WTC11 (cell line): ENCODE results near the gene SLC22A15. TPM values are rescaled to one million over a fixed set of nuclear protein-coding genes. Genes with fewer than 3 reads are reported as not detected.
"Not testable (repeated sequence)": the region's sequence is repeated elsewhere in the genome, so short reads cannot be mapped to it uniquely, and the experiment has no call there.

Experiments
- ATAC-seq: fragments of 200-7000 bp; cut with Tn5 transposase; 2 replicates; pipeline ENCODE4 v1.10.0; 2021; ENCODE audit warnings: mild to moderate bottlenecking, moderate library complexity
- CTCF ChIA-PET: fragments of 300-600 bp; sonication (Branson Sonifier 250); formaldehyde crosslinking; loops from one replicate; lab custom pipeline; 2021; ENCODE audit warnings: antibody characterized with exemption; lab: Charles Lee
- POLR2A ChIA-PET: fragments of 350-600 bp; sonication (Branson Sonifier 250); formaldehyde crosslinking; loops from one replicate; lab custom pipeline; 2021; ENCODE audit warnings: antibody characterized with exemption; lab: Charles Lee
- DNase-seq: peaks from one replicate; pipeline ENCODE4 v3.0.0; 2021; ENCODE audit warnings: low spot score
- H3K27ac Mint-ChIP-seq: 2 replicates; pipeline ENCODE4 v1.8.0; 2021; ENCODE audit warnings: mixed read lengths
- H3K27me3 Mint-ChIP-seq: 2 replicates; pipeline ENCODE4 v1.8.0; 2021; ENCODE audit warnings: low read depth, mild to moderate bottlenecking, moderate library complexity, mixed read lengths
- H3K36me3 Mint-ChIP-seq: 2 replicates; pipeline ENCODE4 v1.8.0; 2021; ENCODE audit warnings: mixed read lengths
- H3K4me1 Mint-ChIP-seq: 2 replicates; pipeline ENCODE4 v1.8.0; 2022; ENCODE audit warnings: mixed read lengths
- H3K4me3 Mint-ChIP-seq: 2 replicates; pipeline ENCODE4 v1.8.0; 2021; ENCODE audit warnings: mild to moderate bottlenecking, moderate library complexity, mixed read lengths
- H3K9me3 Mint-ChIP-seq: 2 replicates; pipeline ENCODE4 v1.8.0; 2021; ENCODE audit warnings: mixed read lengths
- HMGA2 ChIP-seq: fragments of 250-450 bp; sonication (Bioruptor Pico); IDR thresholded peaks from 2 replicates; pipeline ENCODE4 v1.4.0; 2021; ENCODE audit warnings: mild to moderate bottlenecking, moderate library complexity
- IRF2 ChIP-seq: sonication (generic); formaldehyde crosslinking; IDR thresholded peaks from 2 replicates; pipeline ENCODE4 v1.8.0; 2022; ENCODE audit warnings: low read depth, missing genetic modification reagents, borderline replicate concordance
- JAZF1 ChIP-seq: fragments of 250-450 bp; sonication (Bioruptor Pico); IDR thresholded peaks from 2 replicates; pipeline ENCODE4 v1.9.0; 2021; ENCODE audit warnings: moderate library complexity, mild to moderate bottlenecking, inconsistent platforms
- NR3C1 ChIP-seq: sonication (generic); formaldehyde crosslinking; conservative IDR thresholded peaks from 2 replicates; pipeline ENCODE4 v1.8.1; 2023; ENCODE audit warnings: low read depth, mild to moderate bottlenecking, missing genetic modification reagents
- total RNA-seq: library from RNA; stranded (reverse); gene quantifications from 3 replicates; pipeline ENCODE4 v1.2.3, GENCODE V29; 2021
- TF ChIP-seq, protein P1 (sequence below): sonication (generic); formaldehyde crosslinking; IDR thresholded peaks from 2 replicates; pipeline ENCODE4 v1.8.0; 2022; ENCODE audit warnings: missing genetic modification reagents
- TF ChIP-seq, protein P2 (sequence below): sonication (generic); formaldehyde crosslinking; IDR thresholded peaks from 2 replicates; pipeline ENCODE4 v1.8.0; 2022; ENCODE audit warnings: mild to moderate bottlenecking, missing genetic modification reagents
- TF ChIP-seq, protein P3 (sequence below): sonication (generic); formaldehyde crosslinking; IDR thresholded peaks from 2 replicates; pipeline ENCODE4 v1.8.0; 2022; ENCODE audit warnings: mild to moderate bottlenecking, missing genetic modification reagents
- TF ChIP-seq, protein P4 (sequence below): fragments of 250-450 bp; sonication (Bioruptor Pico); IDR thresholded peaks from 2 replicates; pipeline ENCODE4 v1.9.0; 2021; ENCODE audit warnings: moderate library complexity, mild to moderate bottlenecking, inconsistent platforms, borderline replicate concordance
- TF ChIP-seq, protein P5 (sequence below): sonication (generic); formaldehyde crosslinking; conservative IDR thresholded peaks from 2 replicates; pipeline ENCODE4 v1.8.1; 2022; ENCODE audit warnings: mild to moderate bottlenecking, missing genetic modification reagents
- TF ChIP-seq, protein P6 (sequence below): sonication (generic); formaldehyde crosslinking; IDR thresholded peaks from 2 replicates; pipeline ENCODE4 v1.8.1; 2022; ENCODE audit warnings: low read depth, missing genetic modification reagents, borderline replicate concordance

The SLC22A15 gene
- total RNA-seq, 1 experiment from 2014 or later: 4.5 TPM

DNA sequence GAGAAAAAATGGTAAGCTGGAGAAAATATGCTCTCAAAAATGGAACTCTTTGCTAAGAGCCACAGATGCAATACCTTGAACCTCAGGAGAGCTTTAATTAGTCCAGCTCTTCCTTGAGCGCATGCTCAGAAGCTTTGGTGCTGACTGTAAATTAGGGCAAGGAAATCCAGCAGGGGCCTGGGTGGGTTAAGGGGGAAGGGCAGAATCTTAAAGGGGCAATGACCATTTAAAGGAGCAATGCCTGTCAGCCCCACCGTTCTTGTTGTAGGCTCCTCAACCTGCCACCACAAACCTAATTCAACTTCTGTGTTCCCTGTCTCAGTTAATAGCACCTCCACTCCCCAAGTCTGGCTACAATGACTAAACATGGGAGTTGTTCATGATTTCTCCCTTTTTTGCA is 6.8 kb upstream of the SLC22A15 start:
- peak overlapping the region; percentile 7; the same call in 1 of the 2 replicates for H3K27ac Mint-ChIP-seq
- TF ChIP-seq, protein P1, sequence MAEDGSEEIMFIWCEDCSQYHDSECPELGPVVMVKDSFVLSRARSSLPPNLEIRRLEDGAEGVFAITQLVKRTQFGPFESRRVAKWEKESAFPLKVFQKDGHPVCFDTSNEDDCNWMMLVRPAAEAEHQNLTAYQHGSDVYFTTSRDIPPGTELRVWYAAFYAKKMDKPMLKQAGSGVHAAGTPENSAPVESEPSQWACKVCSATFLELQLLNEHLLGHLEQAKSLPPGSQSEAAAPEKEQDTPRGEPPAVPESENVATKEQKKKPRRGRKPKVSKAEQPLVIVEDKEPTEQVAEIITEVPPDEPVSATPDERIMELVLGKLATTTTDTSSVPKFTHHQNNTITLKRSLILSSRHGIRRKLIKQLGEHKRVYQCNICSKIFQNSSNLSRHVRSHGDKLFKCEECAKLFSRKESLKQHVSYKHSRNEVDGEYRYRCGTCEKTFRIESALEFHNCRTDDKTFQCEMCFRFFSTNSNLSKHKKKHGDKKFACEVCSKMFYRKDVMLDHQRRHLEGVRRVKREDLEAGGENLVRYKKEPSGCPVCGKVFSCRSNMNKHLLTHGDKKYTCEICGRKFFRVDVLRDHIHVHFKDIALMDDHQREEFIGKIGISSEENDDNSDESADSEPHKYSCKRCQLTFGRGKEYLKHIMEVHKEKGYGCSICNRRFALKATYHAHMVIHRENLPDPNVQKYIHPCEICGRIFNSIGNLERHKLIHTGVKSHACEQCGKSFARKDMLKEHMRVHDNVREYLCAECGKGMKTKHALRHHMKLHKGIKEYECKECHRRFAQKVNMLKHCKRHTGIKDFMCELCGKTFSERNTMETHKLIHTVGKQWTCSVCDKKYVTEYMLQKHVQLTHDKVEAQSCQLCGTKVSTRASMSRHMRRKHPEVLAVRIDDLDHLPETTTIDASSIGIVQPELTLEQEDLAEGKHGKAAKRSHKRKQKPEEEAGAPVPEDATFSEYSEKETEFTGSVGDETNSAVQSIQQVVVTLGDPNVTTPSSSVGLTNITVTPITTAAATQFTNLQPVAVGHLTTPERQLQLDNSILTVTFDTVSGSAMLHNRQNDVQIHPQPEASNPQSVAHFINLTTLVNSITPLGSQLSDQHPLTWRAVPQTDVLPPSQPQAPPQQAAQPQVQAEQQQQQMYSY (CRISPR knock-in tag): peak; percentile 55; the same call in 1 of the 2 replicates
- TF ChIP-seq, protein P2, sequence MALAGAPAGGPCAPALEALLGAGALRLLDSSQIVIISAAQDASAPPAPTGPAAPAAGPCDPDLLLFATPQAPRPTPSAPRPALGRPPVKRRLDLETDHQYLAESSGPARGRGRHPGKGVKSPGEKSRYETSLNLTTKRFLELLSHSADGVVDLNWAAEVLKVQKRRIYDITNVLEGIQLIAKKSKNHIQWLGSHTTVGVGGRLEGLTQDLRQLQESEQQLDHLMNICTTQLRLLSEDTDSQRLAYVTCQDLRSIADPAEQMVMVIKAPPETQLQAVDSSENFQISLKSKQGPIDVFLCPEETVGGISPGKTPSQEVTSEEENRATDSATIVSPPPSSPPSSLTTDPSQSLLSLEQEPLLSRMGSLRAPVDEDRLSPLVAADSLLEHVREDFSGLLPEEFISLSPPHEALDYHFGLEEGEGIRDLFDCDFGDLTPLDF (CRISPR knock-in tag): no peak
- TF ChIP-seq, protein P3, sequence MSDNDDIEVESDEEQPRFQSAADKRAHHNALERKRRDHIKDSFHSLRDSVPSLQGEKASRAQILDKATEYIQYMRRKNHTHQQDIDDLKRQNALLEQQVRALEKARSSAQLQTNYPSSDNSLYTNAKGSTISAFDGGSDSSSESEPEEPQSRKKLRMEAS (CRISPR knock-in tag): peak; percentile 21; the same call in 1 of the 2 replicates
- peak; percentile 100 for ATAC-seq

DNA sequence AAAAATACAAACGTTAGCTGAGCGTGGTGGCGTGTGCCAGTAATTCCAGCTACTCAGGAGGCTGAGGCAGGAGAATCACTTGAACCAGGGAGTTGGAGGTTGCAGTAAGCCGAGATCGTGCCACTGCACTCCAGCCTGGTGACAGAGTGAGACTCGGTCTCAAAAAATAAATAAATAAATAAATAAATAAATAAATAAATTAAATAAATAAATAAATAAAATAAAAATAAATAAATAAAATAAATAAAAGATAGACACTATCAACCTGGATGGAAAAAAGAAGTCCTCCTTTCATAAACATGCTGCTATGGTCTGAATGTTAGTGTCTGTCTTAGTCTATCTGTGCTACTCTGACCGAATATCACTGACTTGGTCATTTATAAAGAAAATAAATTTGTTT is 4.5 kb upstream of the SLC22A15 start:
- DNase-seq, H3K4me3 Mint-ChIP-seq, ATAC-seq, H3K36me3 Mint-ChIP-seq, CTCF ChIA-PET, POLR2A ChIA-PET, H3K9me3 Mint-ChIP-seq, H3K27me3 Mint-ChIP-seq, H3K27ac Mint-ChIP-seq: not testable (repeated sequence)
- peak; percentile 97 for TF ChIP-seq HMGA2 (CRISPR knock-in tag)
- peaks cover 22% of the 10 kb centered on the region for H3K4me1 Mint-ChIP-seq

More for the DNA sequence above, 6.8 kb upstream of the SLC22A15 start:
- peak; percentile 74 for DNase-seq
- Mint-ChIP-seq H3K36me3 (no peaks in the 10 kb centered on the region), H3K27me3 (no peaks in the 10 kb centered on the region), H3K9me3 (no peaks in the 10 kb centered on the region), H3K4me3 (no peak overlapping the region), H3K4me1 (peaks cover 22% of the 10 kb centered on the region)
- ChIA-PET POLR2A (no interaction called here), CTCF (interaction anchor here (0.5 to 2.4 kb wide), 4 partner anchors 11 to 1556 kb away, joined by 3 to 15 read pairs (median 4); no protein-coding TSS in a partner anchor)

DNA sequence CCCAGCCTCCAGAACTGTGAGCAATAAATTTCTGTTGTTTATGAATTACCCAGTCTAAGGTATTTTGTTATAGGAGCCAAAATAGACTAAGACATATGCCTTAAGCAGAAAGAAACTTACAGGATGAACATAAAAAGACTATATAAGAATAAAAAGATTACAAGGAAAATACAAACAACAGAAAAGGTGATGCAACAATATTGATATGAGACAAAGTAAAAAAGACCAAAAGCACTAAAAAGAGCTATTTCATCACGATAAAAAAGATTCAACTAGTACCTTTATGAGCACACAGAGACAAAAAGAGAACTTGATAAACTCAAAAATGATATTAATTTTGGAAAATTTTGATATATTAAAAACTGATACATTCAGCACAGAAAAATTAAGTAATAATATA is 3.2 kb upstream of the SLC22A15 start:
- DNase-seq (no peak), ATAC-seq (no peak)
- Mint-ChIP-seq H3K27me3 (no peaks in the 10 kb centered on the region), H3K36me3 (no peaks in the 10 kb centered on the region), H3K4me1 (peaks cover 35% of the 10 kb centered on the region), H3K4me3 (no peak overlapping the region), H3K9me3 (no peaks in the 10 kb centered on the region), H3K27ac (no peak overlapping the region)
- ChIA-PET POLR2A (no interaction called here), CTCF (no interaction called here)
- TF ChIP-seq, protein P4, sequence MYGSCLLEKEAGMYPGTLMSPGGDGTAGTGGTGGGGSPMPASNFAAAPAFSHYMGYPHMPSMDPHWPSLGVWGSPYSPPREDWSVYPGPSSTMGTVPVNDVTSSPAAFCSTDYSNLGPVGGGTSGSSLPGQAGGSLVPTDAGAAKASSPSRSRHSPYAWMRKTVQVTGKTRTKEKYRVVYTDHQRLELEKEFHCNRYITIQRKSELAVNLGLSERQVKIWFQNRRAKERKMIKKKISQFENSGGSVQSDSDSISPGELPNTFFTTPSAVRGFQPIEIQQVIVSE (CRISPR knock-in tag): no peak
- TF ChIP-seq, protein P5, sequence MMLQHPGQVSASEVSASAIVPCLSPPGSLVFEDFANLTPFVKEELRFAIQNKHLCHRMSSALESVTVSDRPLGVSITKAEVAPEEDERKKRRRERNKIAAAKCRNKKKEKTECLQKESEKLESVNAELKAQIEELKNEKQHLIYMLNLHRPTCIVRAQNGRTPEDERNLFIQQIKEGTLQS (CRISPR knock-in tag): no peak
- TF ChIP-seq, protein P6, sequence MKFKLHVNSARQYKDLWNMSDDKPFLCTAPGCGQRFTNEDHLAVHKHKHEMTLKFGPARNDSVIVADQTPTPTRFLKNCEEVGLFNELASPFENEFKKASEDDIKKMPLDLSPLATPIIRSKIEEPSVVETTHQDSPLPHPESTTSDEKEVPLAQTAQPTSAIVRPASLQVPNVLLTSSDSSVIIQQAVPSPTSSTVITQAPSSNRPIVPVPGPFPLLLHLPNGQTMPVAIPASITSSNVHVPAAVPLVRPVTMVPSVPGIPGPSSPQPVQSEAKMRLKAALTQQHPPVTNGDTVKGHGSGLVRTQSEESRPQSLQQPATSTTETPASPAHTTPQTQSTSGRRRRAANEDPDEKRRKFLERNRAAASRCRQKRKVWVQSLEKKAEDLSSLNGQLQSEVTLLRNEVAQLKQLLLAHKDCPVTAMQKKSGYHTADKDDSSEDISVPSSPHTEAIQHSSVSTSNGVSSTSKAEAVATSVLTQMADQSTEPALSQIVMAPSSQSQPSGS (CRISPR knock-in tag): no peak
- TF ChIP-seq JAZF1 (CRISPR knock-in tag) (no peak), IRF2 (CRISPR knock-in tag) (no peak), NR3C1 (CRISPR knock-in tag) (no peak)
